ENCODE results near the gene KRT86.

Gene KRT86

DNA sequence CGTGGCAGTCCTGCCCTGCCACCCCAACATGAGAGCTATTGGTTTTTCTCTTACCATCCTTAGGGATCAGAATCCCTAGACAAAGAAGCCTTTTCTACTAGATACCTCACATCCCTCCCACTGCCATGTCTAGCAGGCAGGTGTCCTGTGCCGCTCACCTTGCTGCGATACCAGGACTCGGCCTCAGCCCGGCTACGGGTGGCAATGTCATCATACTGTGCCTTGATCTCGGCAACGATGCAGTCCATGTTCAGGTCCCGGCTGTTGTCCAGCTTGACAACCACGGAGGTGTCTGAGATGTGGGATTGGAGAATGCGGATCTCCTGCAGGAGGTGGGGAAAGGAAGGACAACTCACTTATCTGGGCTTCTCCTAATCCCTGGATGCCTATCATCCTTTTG lies 42.3 kb downstream of the KRT86 start:
- no peak for DNase-seq (ENCODE audit: low read depth)

DNA sequence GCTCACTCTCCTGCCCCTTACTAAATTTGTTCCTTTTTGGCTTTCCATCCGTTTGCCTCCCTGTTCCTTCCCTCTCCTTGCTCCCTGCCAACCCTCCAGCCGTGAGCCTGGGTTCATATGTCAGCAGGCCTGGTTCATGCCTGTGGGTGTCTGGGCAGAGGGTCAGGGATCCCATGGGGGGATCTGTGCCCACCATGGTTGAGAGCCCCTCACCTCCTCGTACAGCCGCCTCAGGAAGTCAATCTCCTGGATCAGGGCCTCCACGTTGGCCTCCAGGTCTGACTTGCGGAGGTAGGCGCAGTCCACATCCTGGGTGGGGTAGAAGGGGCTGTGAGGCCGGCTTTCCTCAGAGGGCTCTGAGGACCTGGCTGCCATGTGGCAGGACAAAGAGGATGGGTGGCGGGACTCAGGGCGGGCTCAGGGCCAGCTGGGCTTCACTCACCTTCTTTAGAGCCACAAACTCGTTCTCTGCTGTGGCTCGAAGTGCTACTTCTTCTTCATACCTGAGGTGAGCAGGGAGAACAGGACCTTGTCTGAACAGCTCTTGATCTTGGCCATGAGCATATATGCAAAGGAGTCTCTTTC lies 43.1 kb downstream of the KRT86 start:
- no peak for DNase-seq (ENCODE audit: low read depth)

DNA sequence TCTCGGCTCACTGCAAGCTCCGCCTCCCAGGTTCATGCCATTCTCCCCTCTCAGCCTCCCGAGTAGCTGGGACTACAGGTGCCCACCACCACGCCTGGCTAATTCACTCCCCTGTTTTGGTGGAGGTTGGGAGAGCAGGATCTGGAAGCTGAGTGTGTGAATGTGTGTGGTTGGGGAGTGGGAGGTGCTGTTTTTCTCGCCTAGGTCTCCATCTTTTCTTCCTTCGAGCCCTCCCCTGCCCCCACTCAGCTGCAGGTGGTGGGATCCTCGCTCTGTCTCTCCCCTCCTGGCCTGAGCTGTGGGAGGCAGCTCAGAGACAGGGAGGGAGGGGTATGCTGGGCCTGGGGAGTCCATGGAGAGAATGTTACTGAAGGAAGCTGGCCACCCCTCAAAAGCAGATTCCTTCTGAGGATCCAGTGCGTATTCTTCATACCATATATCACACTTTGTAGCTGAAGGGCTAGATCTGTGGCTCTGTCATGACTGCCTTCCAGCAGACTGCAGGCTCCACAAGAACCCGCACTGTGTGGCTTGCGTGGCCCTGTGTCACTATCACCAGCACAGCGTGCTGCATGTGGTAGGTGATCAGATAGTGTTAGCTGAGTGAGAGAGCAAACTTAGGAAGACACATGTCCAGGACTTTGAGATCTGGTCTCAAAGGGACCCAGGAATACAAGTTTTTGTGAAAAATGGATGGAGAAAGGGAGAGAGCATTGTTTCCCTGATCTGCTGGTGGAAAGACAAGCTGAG lies 44.0 kb downstream of the KRT86 start:
- DNase-seq (ENCODE audit: low read depth), result no peak

DNA sequence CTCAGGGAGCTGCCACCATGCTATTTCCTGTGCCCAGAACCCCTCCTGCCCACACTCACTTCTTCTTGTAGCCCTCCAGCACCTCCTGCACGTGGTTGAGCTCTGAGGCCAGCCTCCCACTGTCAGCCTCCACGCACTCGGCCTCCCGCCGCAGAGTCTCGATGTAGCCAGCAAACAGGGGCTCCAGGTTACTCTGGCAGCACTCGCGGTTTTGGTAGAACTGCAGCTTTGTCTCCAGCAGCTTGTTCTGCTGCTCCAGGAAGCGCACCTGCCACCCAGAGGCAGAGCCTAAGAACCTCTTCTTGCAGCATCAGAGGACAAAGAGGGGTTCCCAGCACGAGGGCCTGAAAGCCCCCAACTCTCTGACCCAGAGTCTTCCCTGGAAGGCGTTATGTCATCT lies 44.7 kb downstream of the KRT86 start:
- no peak for DNase-seq (ENCODE audit: low read depth)

DNA sequence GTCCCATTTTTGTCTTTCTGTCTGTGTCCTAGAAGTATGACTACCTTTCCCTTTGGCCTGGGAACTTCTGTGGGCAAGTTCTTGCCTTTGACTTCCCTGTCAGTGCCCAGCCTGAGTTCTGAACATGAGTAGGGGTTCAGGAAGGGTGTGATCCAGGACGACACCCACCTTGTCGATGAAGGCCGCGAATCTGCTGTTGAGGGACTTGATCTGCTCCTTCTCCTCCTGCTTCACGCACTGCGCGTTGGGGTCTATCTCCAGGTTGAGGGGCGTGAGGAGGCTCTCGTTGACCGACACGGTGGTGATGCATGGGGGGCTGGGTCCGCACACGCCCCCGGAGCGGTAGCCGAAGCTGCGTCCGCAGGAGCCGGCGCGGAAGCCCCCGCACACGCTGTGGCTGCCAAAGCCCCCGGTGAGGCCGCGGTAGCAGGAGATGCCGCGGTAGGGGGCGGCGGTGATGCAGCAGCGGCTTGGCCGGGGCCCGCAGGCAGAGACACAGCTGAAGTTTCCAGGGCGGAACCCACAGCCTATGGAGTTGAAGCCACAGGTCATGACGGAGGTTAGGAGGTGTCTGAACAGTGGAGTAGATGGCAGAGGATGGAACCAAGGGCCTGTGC lies 46.4 kb downstream of the KRT86 start, which contains the start of gene KRT83:
TSS of gene KRT83 (minus strand) at position 615 of the 617 bp plus-strand sequence. CDS start at position 552, 63 bp downstream.
- no peak for DNase-seq (ENCODE audit: low read depth)

DNA sequence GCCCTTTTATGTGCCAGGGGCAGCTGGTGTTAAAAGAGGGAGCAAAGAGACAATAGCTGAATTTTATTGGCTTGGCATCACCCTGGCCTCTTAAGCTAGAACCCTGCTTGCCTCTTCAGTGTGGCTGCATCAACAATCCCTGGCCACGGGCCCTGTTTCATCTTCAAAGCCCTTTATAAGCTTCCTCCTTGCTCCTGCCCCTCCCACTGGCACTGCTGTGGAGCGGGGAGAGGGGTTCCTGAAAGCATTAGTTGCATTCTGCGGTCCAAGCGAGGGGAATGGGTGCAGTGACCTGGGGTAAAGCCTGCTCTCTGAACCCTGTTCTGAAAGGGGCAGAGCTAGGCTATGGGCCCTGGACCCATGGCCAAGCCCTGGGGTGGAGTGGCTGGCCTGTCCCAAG lies 47.0 kb downstream of the KRT86 start:
- no peak for DNase-seq (ENCODE audit: low read depth)

DNA sequence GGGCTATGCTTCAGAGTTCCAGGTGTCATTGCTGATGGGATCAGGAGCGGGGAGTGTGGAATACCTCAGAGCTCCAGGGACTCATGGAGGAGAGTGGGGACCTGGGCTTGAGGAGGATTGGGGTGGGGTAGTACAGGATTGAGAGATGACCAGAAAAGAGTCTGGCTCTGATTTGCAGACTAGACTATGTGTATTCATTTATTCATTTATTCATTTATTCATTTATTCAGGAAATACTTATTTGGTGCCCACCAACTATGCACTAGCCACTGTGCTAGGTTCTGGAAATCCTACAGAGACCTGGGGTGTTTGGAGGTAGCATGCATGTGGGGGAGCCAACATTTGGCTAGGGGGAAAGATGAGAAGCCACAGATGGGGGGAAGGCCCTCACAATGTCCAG lies 47.6 kb downstream of the KRT86 start:
- no peak for DNase-seq (ENCODE audit: low read depth)

DNA sequence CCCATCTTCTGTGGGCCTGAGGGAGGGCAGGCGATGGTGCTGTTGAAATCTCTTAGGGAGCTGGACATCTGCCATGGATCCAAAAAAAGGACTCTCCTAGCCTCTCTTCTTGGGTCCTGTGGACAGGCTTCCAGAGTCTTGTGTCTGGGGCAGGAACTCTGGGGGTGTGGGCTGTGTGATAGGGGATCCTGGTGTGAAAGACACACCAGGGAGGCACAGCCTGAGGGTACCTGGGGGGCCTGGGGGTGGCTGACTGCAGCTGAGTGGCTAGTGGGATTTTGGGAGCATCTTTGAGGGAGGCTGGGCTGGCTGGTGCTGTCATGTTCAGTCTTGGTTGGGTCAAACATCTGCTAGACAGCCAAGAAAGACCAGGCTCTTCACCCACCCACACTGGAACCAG lies 48.6 kb downstream of the KRT86 start:
- DNase-seq (ENCODE audit: low read depth), result no peak

DNA sequence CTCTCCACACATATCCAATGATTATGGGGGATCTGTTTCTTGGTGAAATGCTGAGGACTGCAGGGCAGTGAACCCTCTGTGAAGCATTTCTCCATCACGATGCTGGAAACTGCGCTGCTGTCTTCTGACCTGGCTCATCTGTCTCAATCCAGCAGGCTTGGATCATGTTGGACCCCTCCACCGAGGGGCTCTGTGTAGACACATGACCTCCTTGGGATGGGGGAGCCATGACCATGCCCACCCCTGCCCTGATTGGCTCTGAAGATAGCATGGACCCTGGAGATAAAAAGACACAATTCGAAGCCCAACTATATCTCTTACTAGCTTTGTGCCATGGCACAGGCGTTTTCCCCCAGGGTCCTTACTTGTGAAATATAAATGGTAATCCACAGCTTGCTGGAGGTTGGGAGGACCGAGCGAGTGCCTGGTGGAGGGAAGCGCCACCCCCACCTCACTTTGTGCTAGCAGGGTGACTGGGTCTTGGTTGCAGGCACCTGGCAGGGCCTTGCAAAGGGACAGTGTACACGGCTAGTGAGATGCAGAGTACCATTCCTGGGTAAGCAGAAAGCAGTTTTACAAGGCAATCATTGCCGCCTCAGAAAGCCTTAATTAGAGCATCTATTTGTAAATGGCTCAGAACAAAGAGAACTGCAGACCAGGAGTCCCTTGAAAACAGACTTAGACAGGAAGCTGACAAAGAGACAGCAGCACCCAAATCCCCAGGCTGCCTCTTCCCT lies 49.1 kb downstream of the KRT86 start:
- no peak for DNase-seq (ENCODE audit: low read depth)

DNA sequence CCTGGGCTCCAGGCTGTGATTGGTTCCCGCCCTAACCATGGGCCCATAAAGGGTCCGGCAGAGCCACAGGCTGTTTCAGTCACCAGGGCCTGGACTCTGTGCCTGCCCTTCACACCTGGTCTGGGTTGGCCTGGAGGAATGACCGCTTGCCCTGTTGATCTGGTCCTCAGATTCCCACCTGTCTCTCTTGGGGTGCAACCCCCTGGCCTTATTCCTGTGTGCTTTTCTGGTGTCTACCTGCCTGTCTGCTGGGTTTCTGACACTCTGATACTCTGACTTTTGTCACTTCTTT lies 49.7 kb downstream of the KRT86 start:
- DNase-seq (ENCODE audit: low read depth), result no peak

DNA sequence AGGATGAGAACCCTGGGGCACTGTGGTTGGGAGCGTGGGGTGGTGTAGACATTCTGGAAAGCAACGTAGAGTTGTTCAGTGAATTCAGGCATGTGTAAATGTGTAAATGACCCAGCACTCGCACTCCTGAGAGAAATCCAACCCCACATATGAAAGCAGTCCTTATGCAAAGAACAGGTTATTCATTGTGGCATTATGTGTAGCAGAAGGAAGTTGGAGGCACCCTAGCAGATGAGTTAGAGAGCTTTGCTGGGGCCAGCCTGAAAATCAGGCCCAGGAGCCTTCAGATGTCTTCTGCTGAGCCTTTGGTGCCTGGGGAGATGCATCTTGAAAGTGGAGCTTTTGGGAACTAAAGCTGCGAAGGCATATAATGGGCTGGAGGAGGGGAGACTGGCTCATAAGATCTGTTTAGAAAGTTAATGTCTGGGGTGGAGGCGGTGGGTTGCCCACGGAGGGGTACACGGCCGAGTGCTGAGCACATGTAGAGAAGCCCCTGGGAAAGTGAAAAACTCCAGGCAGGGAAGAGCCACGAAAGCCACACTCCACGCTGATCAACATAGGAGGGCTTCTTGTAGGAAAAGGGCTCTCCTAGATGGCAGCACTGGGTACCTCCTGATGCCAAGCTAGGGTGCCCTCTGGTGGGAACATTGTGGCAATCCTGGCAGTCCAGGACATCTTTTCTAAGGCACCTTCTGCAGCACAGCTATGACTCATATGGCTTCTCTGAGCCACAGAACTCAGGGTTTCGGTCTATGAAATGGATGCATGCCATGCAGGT lies 52.8 kb downstream of the KRT86 start:
- DNase-seq (ENCODE audit: low read depth), result peak; percentile 81

DNA sequence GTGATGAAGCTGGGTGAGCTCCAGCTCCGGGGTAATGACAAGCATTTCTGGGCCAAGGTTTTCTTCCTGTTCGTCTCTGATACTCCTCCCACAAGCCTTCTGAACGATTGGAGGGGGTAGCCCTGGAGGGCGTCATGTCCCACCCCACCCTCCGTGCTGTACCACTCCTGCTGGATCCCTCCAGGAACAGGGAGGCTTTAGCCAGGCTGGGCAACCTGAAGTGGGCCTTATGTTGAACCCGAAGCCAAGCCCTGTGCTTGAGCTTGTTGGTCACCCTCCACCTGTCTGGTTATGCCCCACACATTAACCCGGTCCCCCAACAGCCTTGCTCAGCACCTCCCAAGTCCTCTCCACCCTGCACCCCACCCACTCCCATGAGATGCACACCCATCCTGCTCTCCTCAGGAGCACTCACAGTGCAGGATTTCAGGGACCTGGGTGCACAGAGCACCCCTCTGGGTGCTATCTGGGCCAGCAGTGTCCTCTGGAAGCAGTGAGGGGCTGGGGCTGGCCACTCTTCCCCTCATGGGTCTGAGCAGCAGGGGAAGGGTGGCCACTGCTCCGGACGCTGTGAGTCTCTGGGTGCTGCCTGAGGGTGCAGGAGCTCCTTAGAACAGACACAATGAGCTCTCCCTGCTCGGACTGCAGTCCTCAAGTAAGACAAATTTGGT lies 53.5 kb downstream of the KRT86 start:
- DNase-seq (ENCODE audit: low read depth), result no peak

DNA sequence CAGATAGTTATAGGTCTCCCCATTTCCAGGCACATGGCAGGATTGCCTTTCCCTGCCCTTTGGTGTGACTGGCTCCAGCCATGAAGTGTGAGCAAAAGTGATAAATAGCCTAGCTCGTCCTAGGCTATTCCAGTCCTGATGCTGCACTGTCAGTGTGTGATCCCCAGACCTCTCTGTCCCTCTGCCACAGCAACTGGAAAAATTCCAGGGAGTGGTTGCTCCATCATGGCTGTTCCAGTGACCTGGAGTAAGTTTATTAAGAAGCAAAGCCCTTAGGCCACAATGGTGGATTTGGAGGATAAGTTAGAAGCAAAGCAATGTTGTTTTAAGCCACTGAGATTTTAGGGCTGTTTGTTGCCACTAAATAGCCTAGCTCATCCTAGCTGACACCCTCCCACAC lies 56.6 kb downstream of the KRT86 start:
- no peak for DNase-seq (ENCODE audit: low read depth)

DNA sequence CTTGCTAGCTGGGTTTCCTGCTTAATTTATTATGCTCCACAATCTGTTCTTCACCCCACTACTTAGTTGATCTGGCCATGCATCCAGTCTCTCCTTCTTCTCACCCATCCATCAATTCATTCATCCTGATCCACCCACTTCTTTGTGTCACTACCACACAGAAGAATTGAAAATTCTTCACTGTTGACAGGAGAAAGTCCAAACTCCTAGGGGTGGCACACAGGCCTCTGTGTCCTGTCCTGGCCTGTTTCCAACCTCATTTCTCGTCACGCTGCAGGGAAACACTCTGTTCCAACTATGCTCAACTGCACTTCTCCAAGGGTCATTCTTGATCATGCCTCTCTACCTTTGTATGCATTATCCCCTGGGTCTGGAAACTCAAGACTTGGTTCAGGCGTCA lies 57.4 kb downstream of the KRT86 start:
- no peak for DNase-seq (ENCODE audit: low read depth)

DNA sequence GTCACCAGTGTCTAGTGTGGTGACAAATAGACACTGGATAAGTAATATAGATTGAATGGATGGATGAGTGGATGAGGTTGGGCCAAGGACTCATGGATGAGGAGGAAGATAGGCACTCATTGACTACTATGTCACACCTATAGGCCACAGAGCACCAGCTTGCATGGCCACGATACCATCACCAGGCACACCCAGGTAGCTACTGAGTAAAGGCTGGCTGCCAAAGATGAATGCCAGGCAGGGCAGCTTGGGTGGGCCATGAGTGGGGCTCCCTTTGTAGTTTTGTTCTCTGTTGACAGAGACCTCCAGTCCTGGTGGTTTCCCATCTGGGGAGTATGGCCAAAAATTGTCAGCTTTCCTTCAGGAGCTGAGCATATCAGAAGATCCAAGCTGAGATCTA lies 57.9 kb downstream of the KRT86 start:
- DNase-seq (ENCODE audit: low read depth), result no peak

DNA sequence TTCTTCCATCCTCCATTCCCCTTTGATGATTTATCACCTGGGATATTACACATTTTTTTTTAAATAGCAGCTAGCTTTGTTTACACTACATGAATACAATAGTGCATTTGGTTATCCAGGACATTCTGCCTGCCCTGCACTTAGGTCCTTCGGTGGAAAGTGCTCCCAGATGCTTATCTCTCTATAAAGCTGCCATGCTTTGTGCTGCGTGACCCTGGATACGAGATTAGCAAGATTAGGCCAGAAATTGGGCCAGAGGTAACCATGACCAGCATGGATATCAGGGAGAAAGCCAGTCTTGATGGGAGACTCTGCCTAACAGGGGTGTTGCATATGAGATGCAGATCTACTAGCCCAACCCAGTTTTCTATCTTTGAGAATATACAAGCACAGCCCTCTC lies 58.9 kb downstream of the KRT86 start:
- no peak for DNase-seq (ENCODE audit: low read depth)

DNA sequence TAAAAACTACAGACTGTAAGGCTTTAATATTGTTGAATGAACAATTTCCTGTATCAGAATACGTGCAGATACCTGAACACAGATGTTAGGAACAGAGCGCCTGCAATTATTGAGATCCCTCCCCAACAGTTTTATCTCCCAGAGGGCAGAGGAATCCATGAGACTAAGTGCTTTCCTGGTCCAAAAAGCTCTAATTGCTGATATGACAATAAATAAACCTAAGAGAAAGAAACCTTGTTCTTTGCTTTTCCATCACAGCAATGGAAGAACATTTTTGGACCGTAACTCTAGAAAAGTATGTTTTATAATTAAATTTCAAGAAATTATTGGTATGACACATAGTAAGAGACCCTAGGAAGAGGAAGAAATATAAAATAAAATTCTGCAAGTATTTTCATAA lies 59.7 kb downstream of the KRT86 start:
- no peak for DNase-seq (ENCODE audit: low read depth)

DNA sequence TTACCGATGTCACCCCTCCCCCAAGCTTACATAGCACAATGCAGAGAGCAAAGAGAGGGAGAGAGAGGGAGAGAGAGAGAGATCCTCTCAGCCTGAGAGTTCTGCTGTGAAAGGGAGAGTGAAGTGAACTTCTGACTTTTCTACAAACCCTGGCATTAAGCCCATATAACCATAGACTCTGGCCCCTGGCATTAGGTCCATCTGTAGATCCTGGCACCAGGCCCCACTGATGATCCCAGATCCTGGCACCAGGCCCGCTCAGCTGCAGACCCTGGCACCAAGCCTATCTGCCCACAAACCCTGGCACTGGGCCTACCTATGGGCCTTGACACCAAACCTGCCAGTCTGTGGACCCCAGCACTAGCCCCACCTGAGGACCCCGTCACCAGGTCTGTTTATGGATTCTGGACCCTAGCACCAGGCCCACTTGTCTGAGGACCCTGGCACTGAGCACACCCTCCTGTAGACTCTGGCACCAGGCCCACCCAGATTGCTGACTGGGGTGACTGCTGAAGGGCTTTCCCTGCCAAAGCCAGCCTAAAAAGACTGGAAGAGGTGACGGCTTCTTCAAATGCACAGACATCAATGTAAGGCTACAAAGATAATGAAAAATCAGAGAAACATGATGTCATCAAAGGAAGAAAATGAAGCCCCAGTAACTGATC lies 61.3 kb downstream of the KRT86 start:
- no peak for DNase-seq (ENCODE audit: low read depth)

DNA sequence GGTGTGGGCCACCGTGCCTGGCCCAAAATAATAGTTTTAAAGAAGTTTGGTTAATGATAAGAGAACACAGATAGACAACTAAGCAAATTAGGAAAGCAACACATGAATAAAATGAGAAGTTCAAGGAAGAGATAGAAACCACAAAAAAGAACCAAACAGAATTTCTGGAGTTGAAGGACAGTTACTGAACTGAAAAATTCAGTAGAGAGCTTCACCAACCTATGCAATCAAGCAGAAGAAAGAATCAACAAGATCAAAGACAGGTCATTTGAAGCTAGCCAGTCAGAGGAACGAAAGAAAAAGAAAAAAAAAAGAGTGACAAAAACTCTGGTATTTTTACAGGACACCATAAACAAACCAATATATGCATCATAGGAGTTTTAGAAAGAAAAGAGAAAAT lies 62.2 kb downstream of the KRT86 start:
- no peak for DNase-seq (ENCODE audit: low read depth)

DNA sequence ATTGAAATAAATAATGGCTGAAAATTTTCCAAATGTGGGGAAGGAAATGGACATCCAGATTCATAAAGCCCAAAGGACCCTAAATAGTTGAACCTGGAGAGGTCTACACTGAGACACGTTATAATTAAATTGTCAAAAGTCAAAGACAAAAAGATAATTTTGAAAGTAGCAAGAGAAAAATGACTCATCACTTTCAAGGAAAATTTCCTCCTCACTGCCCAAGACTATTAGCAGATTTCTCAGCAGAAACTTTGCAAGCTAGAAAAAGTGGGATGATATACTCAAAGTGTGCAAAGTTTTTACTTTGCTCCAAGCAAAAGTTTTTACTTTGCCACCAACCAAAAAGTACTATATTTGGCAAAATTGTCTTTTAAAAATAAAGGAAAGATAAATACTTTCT lies 62.6 kb downstream of the KRT86 start:
- DNase-seq (ENCODE audit: low read depth), result no peak

DNA sequence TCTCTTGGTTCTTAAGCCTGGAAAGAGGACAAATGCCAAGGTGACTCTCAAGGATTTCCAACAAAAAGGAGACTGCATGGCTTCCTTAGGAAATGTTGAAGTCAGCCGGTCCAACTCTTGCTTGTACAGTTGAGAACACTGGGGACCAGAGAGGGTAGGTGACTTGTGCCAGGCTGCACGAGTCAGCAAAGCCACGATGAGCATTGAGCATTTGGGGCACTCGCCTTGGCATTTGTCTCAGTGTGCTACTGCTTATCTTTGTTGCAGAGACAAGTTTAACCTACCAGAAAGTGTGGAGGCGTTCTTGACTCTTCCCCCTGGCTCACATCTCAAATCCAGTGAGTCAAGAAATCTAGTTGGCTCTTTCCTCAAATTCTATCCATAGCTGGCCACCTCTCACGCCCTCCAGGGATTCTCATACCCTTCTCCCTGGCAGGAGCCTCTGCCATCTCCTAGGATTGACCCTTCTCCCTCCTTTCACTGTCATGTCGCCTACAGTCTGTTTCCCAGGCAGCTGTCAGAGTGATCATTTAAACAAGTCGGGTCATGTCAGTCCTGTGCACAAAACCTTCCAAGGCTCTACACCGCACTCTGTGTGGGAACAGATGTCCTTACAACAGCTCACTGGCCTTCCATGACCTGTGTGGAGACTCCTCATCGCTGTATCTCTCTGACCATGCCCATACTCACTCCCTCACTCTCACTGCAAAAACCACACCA lies 64.0 kb downstream of the KRT86 start:
- DNase-seq (ENCODE audit: low read depth), result no peak
